HCT116 (cell line): ENCODE results near the gene TACC3.

ENCODE experiments used
- ATF3 ChIP-seq: IDR thresholded peaks from 2 replicates; pipeline ENCODE4 v1.6.1; 2012
- CTCF ChIP-seq, 3 experiments: fragments of 200-600 bp in 1 of 3; sonication (generic) in 1 of 3; IDR thresholded peaks in 2 of 3; conservative IDR thresholded peaks in 1 of 3; 2 replicates each; pipeline ENCODE4 v1.5.1; 2012 to 2017; ENCODE audit warnings: low read depth in 2 of 3, low read length in 2 of 3, antibody characterized with exemption in 1 of 3, borderline replicate concordance in 1 of 3, control low read depth in 1 of 3, mild to moderate bottlenecking in 1 of 3, mixed read lengths in 1 of 3, mixed run types in 1 of 3, moderate library complexity in 1 of 3; ENCODE audit not compliant: insufficient read depth in 1 of 3
- EGR1 ChIP-seq: IDR thresholded peaks from 2 replicates; pipeline ENCODE4 v1.6.1; 2012; ENCODE audit warnings: low read depth
- EZH2 ChIP-seq: fragments of 200-600 bp; sonication (generic); IDR thresholded peaks from 2 replicates; pipeline ENCODE4 v1.6.1; 2017; ENCODE audit warnings: antibody characterized with exemption, mixed run types
- EZH2phosphoT487 ChIP-seq: fragments of 200-600 bp; IDR thresholded peaks from 2 replicates; pipeline ENCODE4 v1.6.1; 2018; ENCODE audit warnings: antibody characterized with exemption, borderline replicate concordance
- MAX ChIP-seq: IDR thresholded peaks from 2 replicates; pipeline ENCODE4 v1.6.1; 2012
- POLR2A ChIP-seq: IDR thresholded peaks from 2 replicates; pipeline ENCODE4 v1.7.0; 2011; ENCODE audit warnings: borderline replicate concordance; ENCODE audit not compliant: insufficient read depth, insufficient read length; ENCODE audit errors: extremely low read depth
- POLR2AphosphoS5 ChIP-seq: IDR thresholded peaks from 2 replicates; pipeline ENCODE4 v1.6.1; 2011; ENCODE audit warnings: mild to moderate bottlenecking, low read depth, low read length, moderate library complexity
- RAD21 ChIP-seq: IDR thresholded peaks from 2 replicates; pipeline ENCODE4 v1.6.1; 2012; ENCODE audit warnings: low read depth, mild to moderate bottlenecking
- REST ChIP-seq: IDR thresholded peaks from 2 replicates; pipeline ENCODE4 v1.6.1; 2012; ENCODE audit warnings: low read depth
- SIN3A ChIP-seq: IDR thresholded peaks from 2 replicates; pipeline ENCODE4 v1.6.1; 2012; ENCODE audit warnings: low read depth
- TCF7L2 ChIP-seq: IDR thresholded peaks from 2 replicates; pipeline ENCODE4 v1.7.0; 2011; ENCODE audit warnings: borderline replicate concordance, inconsistent platforms; ENCODE audit not compliant: insufficient read depth, insufficient read length; ENCODE audit errors: extremely low read depth
- ZFX ChIP-seq: fragments of 450-650 bp; IDR thresholded peaks from 2 replicates; pipeline ENCODE4 v1.6.1; 2017
- ZNF274 ChIP-seq: fragments of 200-500 bp; sonication (Bioruptor generic); IDR thresholded peaks from 2 replicates; pipeline ENCODE4 v1.6.1; 2014; ENCODE audit warnings: mild to moderate bottlenecking, low read depth, low read length, inconsistent platforms

GRCh38 chr4:1792158-1792831, 71.0 kb downstream of the TACC3 start:
- TF ChIP-seq POLR2A, result no peak
- no peak for TF ChIP-seq EGR1
- TF ChIP-seq ZNF274, result no peak
- no peak for TF ChIP-seq SIN3A
- TF ChIP-seq EZH2, result no peak
- TF ChIP-seq CTCF (IDR thresholded peaks at IDR 0.05 in 2 of 3, conservative IDR thresholded peaks at IDR 0.05 in 1 of 3; ENCODE audit: borderline replicate concordance in 1 of 3, insufficient read depth in 1 of 3, low read depth in 2 of 3, low read length in 2 of 3), result no peak
- TF ChIP-seq ATF3, result no peak
- no peak for TF ChIP-seq TCF7L2
- no peak for TF ChIP-seq REST
- no peak for TF ChIP-seq RAD21
- no peak for TF ChIP-seq EZH2phosphoT487
- TF ChIP-seq ZFX, result no peak
- no peak for TF ChIP-seq POLR2AphosphoS5
- TF ChIP-seq MAX, result no peak
